ENCODE data around the gene VWDE.

DNA sequence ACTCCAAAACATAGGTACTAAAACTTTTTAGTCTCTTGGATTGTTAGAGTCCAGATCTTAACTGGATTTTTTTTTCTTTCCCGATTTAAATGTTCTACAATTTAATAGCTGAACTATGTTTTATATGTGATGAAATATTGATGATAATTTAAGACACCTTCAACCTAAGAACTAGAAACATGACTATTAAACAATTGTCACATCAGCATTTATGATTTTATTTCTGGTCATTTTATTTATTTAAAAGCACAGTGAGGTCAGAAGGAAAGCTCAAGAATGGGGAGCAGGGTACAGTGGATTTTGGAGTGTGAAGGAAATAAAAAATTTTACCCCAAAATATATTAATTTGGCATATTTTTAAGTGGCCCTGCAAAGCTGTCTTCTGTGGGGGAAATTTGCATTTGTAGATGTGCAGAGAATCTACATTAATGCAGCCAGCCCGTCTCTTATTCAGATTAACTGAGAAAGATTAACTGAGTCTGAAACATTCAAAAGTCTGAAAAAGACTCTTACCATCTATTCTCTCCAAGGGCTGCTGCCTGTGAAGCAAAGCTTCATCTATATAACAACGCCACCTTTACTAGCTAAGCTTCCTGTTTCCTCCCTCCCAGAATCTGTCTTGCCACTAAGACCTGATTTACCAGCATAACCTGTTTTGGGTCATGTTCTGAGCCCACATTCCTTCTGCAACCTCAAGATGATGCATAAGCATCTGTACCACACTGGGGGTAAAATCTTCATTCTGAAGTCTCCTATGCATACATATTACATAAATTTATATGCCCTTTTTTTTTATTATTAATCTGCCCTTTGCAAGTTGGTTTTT, 106.2 kb downstream of the VWDE start:
- no peak for TF ChIP-seq POLR2A (IDR thresholded peaks at IDR 0.05)
- TF ChIP-seq, protein P1, sequence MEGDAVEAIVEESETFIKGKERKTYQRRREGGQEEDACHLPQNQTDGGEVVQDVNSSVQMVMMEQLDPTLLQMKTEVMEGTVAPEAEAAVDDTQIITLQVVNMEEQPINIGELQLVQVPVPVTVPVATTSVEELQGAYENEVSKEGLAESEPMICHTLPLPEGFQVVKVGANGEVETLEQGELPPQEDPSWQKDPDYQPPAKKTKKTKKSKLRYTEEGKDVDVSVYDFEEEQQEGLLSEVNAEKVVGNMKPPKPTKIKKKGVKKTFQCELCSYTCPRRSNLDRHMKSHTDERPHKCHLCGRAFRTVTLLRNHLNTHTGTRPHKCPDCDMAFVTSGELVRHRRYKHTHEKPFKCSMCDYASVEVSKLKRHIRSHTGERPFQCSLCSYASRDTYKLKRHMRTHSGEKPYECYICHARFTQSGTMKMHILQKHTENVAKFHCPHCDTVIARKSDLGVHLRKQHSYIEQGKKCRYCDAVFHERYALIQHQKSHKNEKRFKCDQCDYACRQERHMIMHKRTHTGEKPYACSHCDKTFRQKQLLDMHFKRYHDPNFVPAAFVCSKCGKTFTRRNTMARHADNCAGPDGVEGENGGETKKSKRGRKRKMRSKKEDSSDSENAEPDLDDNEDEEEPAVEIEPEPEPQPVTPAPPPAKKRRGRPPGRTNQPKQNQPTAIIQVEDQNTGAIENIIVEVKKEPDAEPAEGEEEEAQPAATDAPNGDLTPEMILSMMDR (IDR thresholded peaks at IDR 0.05), result no peak

Measured in stomach (tissue), 4 donors.